ENCODE measurements around the gene SKAP1.
"Not testable (repeated sequence)": the region's sequence is repeated elsewhere in the genome, so short reads cannot be mapped to it uniquely, and the experiment has no call there.

The SKAP1 gene

GRCh38 chr17:48368352-48368908 lies 61.6 kb downstream of the SKAP1 start:
- TF ChIP-seq CTCF (conservative IDR thresholded peaks at IDR 0.05) (no peak), ZFX (IDR thresholded peaks at IDR 0.05) (no peak)
- no peak overlapping the region for H3K27ac ChIP-seq

- TF ChIP-seq CTCF (conservative IDR thresholded peaks at IDR 0.05) (no peak), ZFX (IDR thresholded peaks at IDR 0.05) (no peak)
Measured at GRCh38 chr17:48363161-48363560, 66.9 kb downstream of the SKAP1 start.

GRCh38 chr17:48360861-48361633 lies 69.0 kb downstream of the SKAP1 start:
- H3K27ac ChIP-seq = not testable (repeated sequence)

More at GRCh38 chr17:48363161-48363560, 66.9 kb downstream of the SKAP1 start:
- no peak overlapping the region for H3K27ac ChIP-seq

- H3K27ac ChIP-seq = no peak overlapping the region
- TF ChIP-seq ZFX (IDR thresholded peaks at IDR 0.05) = no peak
- TF ChIP-seq CTCF (conservative IDR thresholded peaks at IDR 0.05) = no peak
Measured at GRCh38 chr17:48357779-48358602, 72.0 kb downstream of the SKAP1 start.

GRCh38 chr17:48356866-48357265 lies 73.1 kb downstream of the SKAP1 start:
- TF ChIP-seq CTCF (conservative IDR thresholded peaks at IDR 0.05) (no peak), ZFX (IDR thresholded peaks at IDR 0.05) (no peak)
- H3K27ac ChIP-seq = no peak overlapping the region

DNA sequence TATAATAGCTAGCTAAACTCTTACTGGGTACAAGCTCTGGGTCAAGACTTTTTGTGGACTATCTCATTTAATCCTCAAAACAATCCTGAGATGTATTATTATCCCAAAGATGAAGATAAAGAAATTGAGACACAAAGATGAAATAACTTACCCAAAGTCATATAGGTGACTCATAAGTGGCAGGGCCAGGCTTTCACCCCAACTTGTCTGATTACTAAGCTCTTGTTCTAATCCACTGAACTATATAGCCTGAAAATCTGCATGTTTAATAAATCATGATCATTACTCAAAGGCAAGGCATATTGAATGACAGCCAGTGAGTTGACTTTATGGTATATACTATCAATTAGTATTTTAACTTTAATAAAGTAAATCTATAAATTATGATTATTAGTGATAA lies 77.4 kb downstream of the SKAP1 start:
- no peak overlapping the region for H3K27ac ChIP-seq
- TF ChIP-seq CTCF (conservative IDR thresholded peaks at IDR 0.05) (no peak), ZFX (IDR thresholded peaks at IDR 0.05) (no peak)

- no peak overlapping the region for H3K27ac ChIP-seq
- TF ChIP-seq ZFX (IDR thresholded peaks at IDR 0.05) (no peak), CTCF (conservative IDR thresholded peaks at IDR 0.05) (peak; percentile 88)
Measured at GRCh38 chr17:48351911-48352332, 78.1 kb downstream of the SKAP1 start.

All from C4-2B (cell line).